Right lobe of liver (tissue), 6 donors: ENCODE results near the gene CAMSAP2. TPM values are rescaled to one million over a fixed set of nuclear protein-coding genes. Genes with fewer than 3 reads are reported as not detected.

ENCODE experiments used
- ATAC-seq, 4 donors: fragments of 200-7000 bp; cut with Tn5 transposase; one replicate each; pipeline ENCODE4 v1.9.1; 2020; ENCODE audit warnings: mild to moderate bottlenecking in 4 of 4, moderate library complexity in 4 of 4
- DNase-seq, 3 donors: peaks; one replicate each; pipeline ENCODE4 v3.0.0-alpha.2; 2020
- H3K27ac ChIP-seq, 3 donors: fragments of 200-600 bp; one replicate each; pipeline ENCODE4 v1.8.0; 2022
- H3K27me3 ChIP-seq, 2 donors: fragments of 200-600 bp; one replicate each; pipeline ENCODE4 v1.8.0; 2022
- H3K36me3 ChIP-seq, 4 donors: fragments of 200-600 bp; sonication (generic) in 1 of 4; one replicate each; pipeline versions ENCODE4 v1.5.1 to v1.8.0; 2017 to 2022; ENCODE audit warnings: control low read depth in 1 of 4
- H3K4me1 ChIP-seq, 4 donors: fragments of 200-600 bp; sonication (generic) in 1 of 4; one replicate each; pipeline versions ENCODE4 v1.5.1 to v1.8.0; 2017 to 2022; ENCODE audit warnings: control low read depth in 1 of 4
- H3K4me3 ChIP-seq, 3 donors: fragments of 200-600 bp; one replicate each; pipeline ENCODE4 v1.8.0; 2022
- H3K9me3 ChIP-seq, 4 donors: fragments of 200-600 bp; sonication (generic) in 1 of 4; one replicate each; pipeline versions ENCODE4 v1.5.1 to v1.8.0; 2017 to 2022; ENCODE audit warnings: control low read depth in 1 of 4
- POLR2A ChIP-seq: fragments of 450-650 bp; IDR thresholded peaks from one replicate; pipeline ENCODE4 v1.6.1; 2017; ENCODE audit warnings: antibody characterized with exemption, mild to moderate bottlenecking
- WGBS: methylation state at CpG from one replicate; pipeline ENCODE4 v1.1.6; 2018; ENCODE audit warnings: low coverage, low lambda C conversion rate; ENCODE audit not compliant: insufficient coverage; ENCODE audit errors: missing lambda C conversion rate; 5-methylcytosine and 5-hydroxymethylcytosine counted together
- intact Hi-C, 2 donors: fragments of 100-400 bp; cut with DNase I; formaldehyde crosslinking; loops; one replicate each; pipeline versions ENCODE4 v1.11.2 to v1.14.1; 2022
- total RNA-seq, 6 experiments: library from RNA; depleted of rRNA in 2 of 6; stranded (reverse); fragments of >200 nt in 2 of 6; fragmentation: NEBNext Ultra II Directional in 3 of 6; extraction: Animal tissue kit (Norgen Biotek cat#: 25700) in 3 of 6; gene quantifications; one replicate each; pipeline versions ENCODE4 v1.1.0 to v1.2.4, GENCODE V29; 2016 to 2023
- TF ChIP-seq, protein P1 (sequence below), 4 donors: fragments of 200-600 bp in 3 of 4; fragments of 450-650 bp in 1 of 4; IDR thresholded peaks; one replicate each; pipeline versions ENCODE4 v1.5.1 to v1.8.0; 2016 to 2022; ENCODE audit warnings: antibody characterized with exemption in 4 of 4, mild to moderate bottlenecking in 2 of 4
- donor health status: DM: no; HTN: yes; CAD: no.
- donor health status: DM: no; HTN: no; CAD: no.
- donor health status: DM: no; HTN: no; CAD: no.
- donor health status: DM: no; HTN: yes; CAD: no.
- donor health status: DM: no; HTN: yes; CAD: no.

CAMSAP2 gene
- total RNA-seq, 6 experiments from 2014 or later, result 4.0 to 12.5 (median 8.0) TPM

- ATAC-seq (peak in 3 of 4 donors; percentile 27 to 53 (median 37)), DNase-seq (no peak)
- intact Hi-C loops, result no loop called here
- H3K4me3 ChIP-seq, result peak overlapping the region in 1 of 3 donors; percentile 21
- 10% methylated on average over 4 of the region's 61 CpGs for WGBS
- peaks cover 12 to 19% of the 10 kb centered on the region in 2 donors for H3K27me3 ChIP-seq
- TF ChIP-seq, protein P1, sequence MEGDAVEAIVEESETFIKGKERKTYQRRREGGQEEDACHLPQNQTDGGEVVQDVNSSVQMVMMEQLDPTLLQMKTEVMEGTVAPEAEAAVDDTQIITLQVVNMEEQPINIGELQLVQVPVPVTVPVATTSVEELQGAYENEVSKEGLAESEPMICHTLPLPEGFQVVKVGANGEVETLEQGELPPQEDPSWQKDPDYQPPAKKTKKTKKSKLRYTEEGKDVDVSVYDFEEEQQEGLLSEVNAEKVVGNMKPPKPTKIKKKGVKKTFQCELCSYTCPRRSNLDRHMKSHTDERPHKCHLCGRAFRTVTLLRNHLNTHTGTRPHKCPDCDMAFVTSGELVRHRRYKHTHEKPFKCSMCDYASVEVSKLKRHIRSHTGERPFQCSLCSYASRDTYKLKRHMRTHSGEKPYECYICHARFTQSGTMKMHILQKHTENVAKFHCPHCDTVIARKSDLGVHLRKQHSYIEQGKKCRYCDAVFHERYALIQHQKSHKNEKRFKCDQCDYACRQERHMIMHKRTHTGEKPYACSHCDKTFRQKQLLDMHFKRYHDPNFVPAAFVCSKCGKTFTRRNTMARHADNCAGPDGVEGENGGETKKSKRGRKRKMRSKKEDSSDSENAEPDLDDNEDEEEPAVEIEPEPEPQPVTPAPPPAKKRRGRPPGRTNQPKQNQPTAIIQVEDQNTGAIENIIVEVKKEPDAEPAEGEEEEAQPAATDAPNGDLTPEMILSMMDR (IDR thresholded peaks at IDR 0.05), result no peak
- no peak for TF ChIP-seq POLR2A
- no peaks in the 10 kb centered on the region for H3K9me3 ChIP-seq
- no peaks in the 10 kb centered on the region for H3K36me3 ChIP-seq
- H3K27ac ChIP-seq, result no peak overlapping the region
- H3K4me1 ChIP-seq, result peaks cover 0 to 8% (median 0%) of the 10 kb centered on the region in 4 donors
These were observed 134.5 kb downstream of the CAMSAP2 start for GRCh38 chr1:200873116-200873670.

GRCh38 chr1:200873671-200874397 lies 135.1 kb downstream of the CAMSAP2 start:
- intact Hi-C loops, result no loop called here
- Histone ChIP-seq H3K36me3 (no peaks in the 10 kb centered on the region), H3K4me3 (no peak overlapping the region), H3K27ac (no peak overlapping the region), H3K4me1 (peaks cover 0 to 8% (median 0%) of the 10 kb centered on the region in 4 donors), H3K27me3 (peaks cover 12 to 19% of the 10 kb centered on the region in 2 donors), H3K9me3 (no peaks in the 10 kb centered on the region)
- DNase-seq (no peak), ATAC-seq (peak in 1 of 4 donors; percentile 26)
- WGBS, result 13% methylated on average over 9 of the region's 66 CpGs
- TF ChIP-seq, protein P1 (IDR thresholded peaks at IDR 0.05), result no peak
- TF ChIP-seq POLR2A, result no peak

DNA sequence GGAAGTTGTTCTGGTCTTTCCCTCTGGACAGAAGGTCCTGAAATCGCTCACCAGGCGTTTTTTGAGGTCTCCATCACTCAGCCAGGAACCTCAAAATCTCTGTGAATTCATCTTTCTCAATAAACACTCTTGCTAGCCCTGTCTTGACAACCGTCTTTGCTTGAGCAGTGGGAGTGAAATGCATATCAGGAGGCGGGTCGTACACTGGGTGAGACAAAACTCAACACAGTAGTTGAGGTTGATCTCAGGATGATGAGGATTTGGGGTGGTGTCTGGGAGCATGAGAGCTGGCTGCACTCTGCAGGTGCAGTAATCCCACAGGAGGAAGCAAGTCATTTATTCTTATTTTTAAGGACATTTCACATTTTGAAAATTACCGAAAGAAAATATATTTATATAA lies 136.0 kb downstream of the CAMSAP2 start:
- WGBS, result 75% methylated on average over 6 of the region's 6 CpGs
- ATAC-seq (no peak), DNase-seq (no peak)
- H3K4me1 ChIP-seq, result peaks cover 0 to 8% (median 0%) of the 10 kb centered on the region in 4 donors
- H3K9me3 ChIP-seq, result no peaks in the 10 kb centered on the region
- peaks cover 12 to 19% of the 10 kb centered on the region in 2 donors for H3K27me3 ChIP-seq
- H3K36me3 ChIP-seq, result no peaks in the 10 kb centered on the region
- no peak overlapping the region for H3K27ac ChIP-seq
- H3K4me3 ChIP-seq, result no peak overlapping the region
- intact Hi-C loops, result no loop called here
- TF ChIP-seq, protein P1 (IDR thresholded peaks at IDR 0.05), result no peak
- no peak for TF ChIP-seq POLR2A

DNA sequence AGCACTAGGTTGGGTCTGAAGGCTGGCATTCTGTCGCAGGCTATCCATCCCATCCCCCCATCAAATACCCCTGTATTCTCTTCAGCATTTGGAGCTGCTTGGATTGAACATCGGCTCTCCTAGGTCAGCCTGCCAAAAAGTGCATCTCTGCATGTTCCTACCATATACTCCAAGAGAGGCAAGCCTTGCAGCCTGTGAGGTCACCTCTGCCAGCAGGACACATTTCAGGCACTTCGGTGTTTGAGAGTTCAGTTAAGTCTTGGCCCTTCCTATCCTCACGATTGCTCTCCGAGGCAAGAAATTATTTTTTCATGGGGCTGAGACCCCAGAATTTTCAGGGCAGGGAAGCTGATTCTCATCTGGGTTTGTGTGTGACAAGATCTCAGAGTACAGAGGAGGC lies 136.7 kb downstream of the CAMSAP2 start:
- Histone ChIP-seq H3K27me3 (peaks cover 12 to 19% of the 10 kb centered on the region in 2 donors), H3K27ac (no peak overlapping the region), H3K4me3 (no peak overlapping the region), H3K36me3 (no peaks in the 10 kb centered on the region), H3K9me3 (no peaks in the 10 kb centered on the region), H3K4me1 (peaks cover 0 to 8% (median 0%) of the 10 kb centered on the region in 4 donors)
- ATAC-seq, result no peak
- no peak for TF ChIP-seq POLR2A
- TF ChIP-seq, protein P1 (IDR thresholded peaks at IDR 0.05), result no peak
- intact Hi-C loops, result no loop called here
- 72% methylated on average over 5 of the region's 5 CpGs for WGBS
- DNase-seq, result no peak
